ENCODE measurements around the gene TRHDE.

GRCh38 chr12:72346363-72346944, 74.3 kb downstream of the TRHDE start:
- TF ChIP-seq CTCF (IDR thresholded peaks at IDR 0.05) (peak in 3 of 4 experiments; percentile 52 to 59 (median 57)), POLR2A (IDR thresholded peaks at IDR 0.05) (no peak)

All from prostate gland (tissue), 2 donors.